GM12872 (cell line): ENCODE results near the gene MUC4.

Experiments
- CTCF ChIP-seq: IDR thresholded peaks from 3 replicates; pipeline ENCODE4 v1.5.1; 2011; ENCODE audit warnings: low read depth, mild to moderate bottlenecking, low read length, moderate library complexity; ENCODE audit not compliant: insufficient read depth

MUC4 gene

GRCh38 chr3:195822131-195822696 lies 10.5 kb upstream of the MUC4 start:
- no peak for TF ChIP-seq CTCF

GRCh38 chr3:195821403-195822130 lies 9.8 kb upstream of the MUC4 start:
- no peak for TF ChIP-seq CTCF

GRCh38 chr3:195820901-195821300 lies 9.2 kb upstream of the MUC4 start:
- no peak for TF ChIP-seq CTCF

GRCh38 chr3:195820186-195820585 lies 8.5 kb upstream of the MUC4 start:
- no peak for TF ChIP-seq CTCF

- no peak for TF ChIP-seq CTCF
These were observed 6.6 kb upstream of the MUC4 start for GRCh38 chr3:195818301-195818700.

GRCh38 chr3:195817578-195818135 lies 5.9 kb upstream of the MUC4 start:
- TF ChIP-seq CTCF = no peak

GRCh38 chr3:195815169-195815771 lies 3.5 kb upstream of the MUC4 start:
- TF ChIP-seq CTCF = no peak
